C4-2B (cell line): Measurements from ENCODE around the gene RHOA.

ENCODE experiments used
- CTCF ChIP-seq: fragments of 450-650 bp; conservative IDR thresholded peaks from 2 replicates; pipeline ENCODE4 v1.5.1; 2017; ENCODE audit warnings: mild to moderate bottlenecking
- ZFX ChIP-seq: fragments of 450-650 bp; IDR thresholded peaks from 2 replicates; pipeline ENCODE4 v1.6.1; 2017

GRCh38 chr3:49406571-49407565, 4.9 kb downstream of the RHOA start:
- TF ChIP-seq CTCF (no peak), ZFX (no peak)
